DOHH2 (cell line): ENCODE results near the gene MOV10L1.

Source experiments
- H3F3A ChIP-seq: fragments of 200-600 bp; sonication (generic), shearing (Covaris generic); 2 replicates; pipeline ENCODE4 v1.6.0; 2016; ENCODE audit warnings: antibody characterized with exemption, mild to moderate bottlenecking; ENCODE audit not compliant: control insufficient read depth, insufficient read depth
- H3K27ac ChIP-seq: fragments of 200-600 bp; sonication (generic); 2 replicates; pipeline ENCODE4 v1.5.1; 2014; ENCODE audit warnings: low read depth, mild to moderate bottlenecking, low read length, moderate library complexity
- H3K27me3 ChIP-seq: fragments of 200-600 bp; sonication (generic); 2 replicates; pipeline ENCODE4 v1.6.1; 2014; ENCODE audit warnings: mild to moderate bottlenecking, low read length, mixed read lengths; ENCODE audit not compliant: control insufficient read depth
- H3K36me3 ChIP-seq: fragments of 200-600 bp; sonication (generic); 2 replicates; pipeline ENCODE4 v1.6.1; 2014; ENCODE audit warnings: mild to moderate bottlenecking, low read length, moderate library complexity, mixed read lengths; ENCODE audit not compliant: control insufficient read depth
- H3K4me1 ChIP-seq: fragments of 200-600 bp; sonication (generic); 2 replicates; pipeline ENCODE4 v1.6.1; 2014; ENCODE audit warnings: mild to moderate bottlenecking, low read length, mixed read lengths; ENCODE audit not compliant: control insufficient read depth
- H3K4me2 ChIP-seq: fragments of 200-600 bp; sonication (generic); 2 replicates; pipeline ENCODE4 v1.6.0; 2014; ENCODE audit warnings: mild to moderate bottlenecking, low read length, moderate library complexity
- H3K4me3 ChIP-seq: fragments of 200-600 bp; sonication (generic); 2 replicates; pipeline ENCODE4 v1.5.1; 2014; ENCODE audit warnings: mild to moderate bottlenecking, low read length, mixed read lengths
- H3K79me2 ChIP-seq: fragments of 200-600 bp; sonication (generic); 2 replicates; pipeline ENCODE4 v1.6.1; 2014; ENCODE audit warnings: mild to moderate bottlenecking, low read length, mixed read lengths; ENCODE audit not compliant: control insufficient read depth
- H3K9me2 ChIP-seq: fragments of 200-600 bp; sonication (generic); replicated peaks from 2 replicates; pipeline ENCODE4 v1.6.1; 2014; ENCODE audit warnings: mild to moderate bottlenecking, low read length, mixed read lengths; ENCODE audit not compliant: control insufficient read depth
- H3K9me3 ChIP-seq: fragments of 200-600 bp; sonication (generic); 2 replicates; pipeline ENCODE4 v1.6.1; 2014; ENCODE audit warnings: antibody characterized with exemption, low read length, mixed read lengths; ENCODE audit not compliant: control insufficient read depth, insufficient read depth
- H4K20me1 ChIP-seq: fragments of 200-600 bp; sonication (generic); 2 replicates; pipeline ENCODE4 v1.6.0; 2014; ENCODE audit warnings: low read depth, mild to moderate bottlenecking, antibody characterized with exemption, low read length, moderate library complexity; ENCODE audit not compliant: control insufficient read depth, insufficient read depth
- EZH2phosphoT487 ChIP-seq: fragments of 200-600 bp; sonication (generic); IDR thresholded peaks from 2 replicates; pipeline ENCODE4 v1.6.1; 2017; ENCODE audit warnings: borderline replicate concordance, mild to moderate bottlenecking, antibody characterized with exemption, low read length, moderate library complexity, mixed read lengths
- TF ChIP-seq, protein P1 (sequence below): fragments of 200-600 bp; sonication (generic); IDR thresholded peaks from one replicate; pipeline ENCODE4 v1.5.1; 2014; ENCODE audit warnings: antibody characterized with exemption, mild to moderate bottlenecking, low read depth, low read length; ENCODE audit not compliant: poor library complexity, severe bottlenecking

MOV10L1 gene

DNA sequence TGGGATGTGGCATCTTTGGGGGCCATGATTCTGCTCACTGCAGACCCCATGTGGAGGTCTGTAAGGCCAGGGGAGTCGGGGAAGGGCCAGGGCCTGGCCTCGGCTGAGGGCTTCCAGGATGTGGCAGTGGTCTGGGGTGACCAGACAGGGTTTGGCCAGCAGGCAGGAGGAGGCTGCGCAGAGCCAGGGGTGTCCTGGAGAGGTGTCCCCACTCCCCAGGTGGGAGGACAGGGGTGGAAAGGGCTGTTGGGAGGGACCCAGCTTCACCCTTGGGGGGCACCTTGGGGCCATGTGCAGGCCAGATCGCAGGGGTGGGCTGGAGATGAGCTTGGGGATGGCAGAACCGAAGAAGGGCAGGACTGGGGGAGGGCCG is 84.2 kb downstream of the MOV10L1 start:
- Histone ChIP-seq H3K36me3 (no peaks in the 10 kb centered on the region), H3K4me3 (peak overlapping the region; percentile 51), H3K27me3 (peaks cover 5% of the 10 kb centered on the region), H4K20me1 (no peaks in the 10 kb centered on the region), H3K9me2 (no peaks in the 10 kb centered on the region), H3F3A (peaks cover 3% of the 10 kb centered on the region; the same call in 1 of the 2 replicates), H3K4me2 (peak overlapping the region; percentile 87), H3K27ac (peak overlapping the region; percentile 42), H3K4me1 (peaks cover 14% of the 10 kb centered on the region), H3K9me3 (no peaks in the 10 kb centered on the region), H3K79me2 (no peaks in the 10 kb centered on the region)
- no peak for TF ChIP-seq EZH2phosphoT487
- TF ChIP-seq, protein P1, sequence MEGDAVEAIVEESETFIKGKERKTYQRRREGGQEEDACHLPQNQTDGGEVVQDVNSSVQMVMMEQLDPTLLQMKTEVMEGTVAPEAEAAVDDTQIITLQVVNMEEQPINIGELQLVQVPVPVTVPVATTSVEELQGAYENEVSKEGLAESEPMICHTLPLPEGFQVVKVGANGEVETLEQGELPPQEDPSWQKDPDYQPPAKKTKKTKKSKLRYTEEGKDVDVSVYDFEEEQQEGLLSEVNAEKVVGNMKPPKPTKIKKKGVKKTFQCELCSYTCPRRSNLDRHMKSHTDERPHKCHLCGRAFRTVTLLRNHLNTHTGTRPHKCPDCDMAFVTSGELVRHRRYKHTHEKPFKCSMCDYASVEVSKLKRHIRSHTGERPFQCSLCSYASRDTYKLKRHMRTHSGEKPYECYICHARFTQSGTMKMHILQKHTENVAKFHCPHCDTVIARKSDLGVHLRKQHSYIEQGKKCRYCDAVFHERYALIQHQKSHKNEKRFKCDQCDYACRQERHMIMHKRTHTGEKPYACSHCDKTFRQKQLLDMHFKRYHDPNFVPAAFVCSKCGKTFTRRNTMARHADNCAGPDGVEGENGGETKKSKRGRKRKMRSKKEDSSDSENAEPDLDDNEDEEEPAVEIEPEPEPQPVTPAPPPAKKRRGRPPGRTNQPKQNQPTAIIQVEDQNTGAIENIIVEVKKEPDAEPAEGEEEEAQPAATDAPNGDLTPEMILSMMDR: no peak

DNA sequence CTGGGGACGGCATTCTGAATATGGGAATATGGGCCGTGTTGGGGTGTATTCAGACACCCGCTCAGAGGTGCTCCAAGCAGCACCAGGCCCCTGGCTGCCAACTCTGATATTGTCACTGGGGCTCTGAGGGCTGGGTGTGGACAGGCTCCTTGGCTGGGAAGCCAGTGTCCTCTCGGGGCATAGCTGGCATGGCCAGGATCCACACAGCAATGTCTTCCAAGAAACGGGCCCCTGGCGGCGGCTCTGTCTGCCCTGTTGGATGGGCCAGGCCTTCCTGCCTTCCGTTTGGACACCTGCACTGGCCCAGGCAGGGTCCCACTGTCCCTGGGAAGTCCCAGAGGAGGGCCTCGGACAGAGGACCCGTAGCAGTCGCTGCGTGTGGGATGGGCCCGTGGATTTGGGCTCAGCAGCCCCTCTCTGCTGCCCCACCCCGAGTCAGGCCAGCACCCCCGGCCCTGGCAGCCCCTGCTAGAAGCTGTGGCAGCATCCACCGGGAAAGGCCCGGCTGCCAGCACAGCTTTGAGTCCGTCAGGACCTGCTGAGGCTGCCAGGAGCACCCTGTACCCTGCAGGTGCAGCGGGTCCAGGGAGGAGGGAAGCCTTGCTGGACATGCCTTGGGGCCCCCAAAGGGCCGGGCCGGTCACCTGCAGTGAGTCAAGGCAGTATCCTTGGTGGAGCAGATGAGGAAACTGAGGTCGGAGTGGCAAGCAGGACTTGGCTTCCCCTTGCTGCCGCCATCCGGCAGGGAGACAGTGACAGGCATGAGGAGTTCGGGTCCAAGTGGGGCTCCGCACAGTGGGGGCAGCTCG is 84.8 kb downstream of the MOV10L1 start:
- TF ChIP-seq, protein P1: no peak
- no peak for TF ChIP-seq EZH2phosphoT487
- Histone ChIP-seq H3K27ac (no peak overlapping the region), H3K36me3 (no peaks in the 10 kb centered on the region), H4K20me1 (no peaks in the 10 kb centered on the region), H3K27me3 (no peaks in the 10 kb centered on the region), H3K79me2 (no peaks in the 10 kb centered on the region), H3K9me3 (no peaks in the 10 kb centered on the region), H3K4me2 (no peak overlapping the region), H3F3A (peaks cover 3% of the 10 kb centered on the region; the same call in 1 of the 2 replicates), H3K4me1 (peaks cover 16% of the 10 kb centered on the region), H3K9me2 (no peaks in the 10 kb centered on the region), H3K4me3 (no peak overlapping the region)

DNA sequence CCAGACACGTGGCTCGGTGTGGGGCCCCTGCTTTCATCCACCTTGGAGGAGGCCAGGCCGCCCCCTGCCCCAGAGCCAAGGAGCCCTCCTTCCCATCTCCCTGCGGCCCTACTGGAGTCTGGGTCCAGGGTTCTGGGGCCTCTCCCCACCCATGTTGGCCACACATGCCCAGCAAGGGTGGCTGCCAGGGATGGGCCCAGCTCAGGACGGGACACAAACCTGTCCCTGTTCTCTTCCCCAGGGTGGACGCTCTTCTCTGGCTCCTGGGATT is 85.3 kb downstream of the MOV10L1 start:
- Histone ChIP-seq H3K4me2 (no peak overlapping the region), H3K27me3 (no peaks in the 10 kb centered on the region), H3K9me2 (no peaks in the 10 kb centered on the region), H4K20me1 (no peaks in the 10 kb centered on the region), H3K79me2 (no peaks in the 10 kb centered on the region), H3F3A (peaks cover 3% of the 10 kb centered on the region; the same call in 1 of the 2 replicates), H3K27ac (no peak overlapping the region), H3K4me3 (no peak overlapping the region), H3K9me3 (no peaks in the 10 kb centered on the region), H3K4me1 (peaks cover 21% of the 10 kb centered on the region), H3K36me3 (no peaks in the 10 kb centered on the region)
- no peak for TF ChIP-seq EZH2phosphoT487
- TF ChIP-seq, protein P1: no peak
